Heart left ventricle (tissue), 16 donors: ENCODE measurements around the gene IL4R. TPM values are rescaled to one million over a fixed set of nuclear protein-coding genes. Genes with fewer than 3 reads are reported as not detected.

Source experiments
- ATAC-seq, 4 donors: fragments of 200-7000 bp; cut with Tn5 transposase; one replicate each; pipeline ENCODE4 v1.9.1; 2020 to 2022; ENCODE audit warnings: moderate library complexity in 4 of 4, mild to moderate bottlenecking in 3 of 4, moderate number of reproducible peaks in 1 of 4
- DNase-seq, 5 donors: peaks; one replicate each; pipeline ENCODE4 v3.0.0-alpha.2; 2020
- H3K27ac ChIP-seq, 12 donors: fragments of 200-600 bp; sonication (generic) in 4 of 12; one replicate each; pipeline versions ENCODE4 v1.5.0 to v1.8.0; 2016 to 2022; ENCODE audit warnings: mild to moderate bottlenecking in 2 of 12
- H3K27me3 ChIP-seq, 9 donors: fragments of 200-600 bp; sonication (generic) in 2 of 9; one replicate each; pipeline versions ENCODE4 v1.5.1 to v1.8.0; 2016 to 2022; ENCODE audit warnings: mild to moderate bottlenecking in 3 of 9
- H3K36me3 ChIP-seq, 9 donors: fragments of 200-600 bp; sonication (generic) in 2 of 9; one replicate each; pipeline versions ENCODE4 v1.5.0 to v1.8.0; 2018 to 2022; ENCODE audit warnings: mild to moderate bottlenecking in 2 of 9
- H3K4me1 ChIP-seq, 12 donors: fragments of 200-600 bp; sonication (generic) in 4 of 12; one replicate each; pipeline versions ENCODE4 v1.5.0 to v1.8.0; 2016 to 2022; ENCODE audit warnings: mild to moderate bottlenecking in 3 of 12
- H3K4me3 ChIP-seq, 12 donors: fragments of 200-600 bp; sonication (generic) in 4 of 12; one replicate each; pipeline versions ENCODE4 v1.5.0 to v1.8.0; 2017 to 2022; ENCODE audit warnings: mild to moderate bottlenecking in 9 of 12, moderate library complexity in 4 of 12
- H3K9me3 ChIP-seq, 12 donors: fragments of 200-600 bp; sonication (generic) in 4 of 12; one replicate each; pipeline versions ENCODE4 v1.5.0 to v1.8.0; 2016 to 2022; ENCODE audit warnings: mild to moderate bottlenecking in 1 of 12
- POLR2A ChIP-seq, 2 donors: fragments of 450-650 bp; IDR thresholded peaks; one replicate each; pipeline ENCODE4 v1.6.1; 2017; ENCODE audit warnings: antibody characterized with exemption in 2 of 2, mild to moderate bottlenecking in 2 of 2, moderate library complexity in 2 of 2
- WGBS, 4 donors: extraction: QIAGEN DNeasy Blood & Tissue Kit in 2 of 4; methylation state at CpG; one replicate each; pipeline versions ENCODE4 v1.1.5 to v1.1.7; 2013 to 2018; 5-methylcytosine and 5-hydroxymethylcytosine counted together
- intact Hi-C, 10 donors: fragments of 100-400 bp; cut with DNase I; formaldehyde crosslinking; loops; one replicate each; pipeline versions ENCODE4 v1.11.1 to v1.14.2; 2022
- polyA plus RNA-seq, 2 donors: library from polyadenylated mRNA; stranded (reverse); fragments of 200-250 nt; gene quantifications; one replicate each; pipeline ENCODE4 v1.2.3, GENCODE V29; 2013
- total RNA-seq, 9 donors: library from RNA; depleted of rRNA in 2 of 9; stranded (reverse); fragments of >200 nt in 2 of 9; fragmentation: NEBNext Ultra II Directional in 3 of 9; extraction: Animal tissue kit (Norgen Biotek cat#: 25700) in 3 of 9; gene quantifications; one replicate each; pipeline versions ENCODE4 v1.1.0 to v1.2.4, GENCODE V29; 2016 to 2023
- TF ChIP-seq, protein P1 (sequence below), 12 donors: fragments of 200-600 bp; sonication (generic) in 4 of 12; IDR thresholded peaks; one replicate each; pipeline versions ENCODE4 v1.5.0 to v1.8.0; 2018 to 2022; ENCODE audit warnings: antibody characterized with exemption in 12 of 12, mild to moderate bottlenecking in 5 of 12
- donor health status: ischemic (EF 13 %, LVEDD 7.1; RV severe dilation, severe dysfunction).
- donor health status: healthy with polysubstance abuse.
- donor health status: DM: no; HTN: yes; CAD: no.
- donor health status: DM: no; HTN: no; CAD: no.
- donor health status: ischemic (EF 25% LVEDD 6.9; RV normal size, moderate dysfunction).
- donor health status: ischemic (EF 25% LVEDD 5.7; RV mildly dilated, moderate dysfunction).
- donor health status: healthy.
- donor health status: DM: yes; HTN: yes; CAD: no.
- donor health status: ischemic (EF 35%, LVEDD 5.7; RV mildly dilated, moderate dysfunction).
- donor health status: nonischemic (EF 11% LVEDD 7.7; RV severe dilation, severe dysfunction).
- donor health status: DM: yes; HTN: yes; CAD: no.
- donor health status: PGD.
- donor health status: ischemic (EF 29% LVEDD 5.4; RV normal size, mild dysfunction).
- donor health status: nonischemic (EF 23%, LVEDD 6.1; RV moderate dilation, normal function).

IL4R gene
- total and polyA plus RNA-seq, 11 donors, result 5.8 to 47.4 (median 8.2) TPM

DNA sequence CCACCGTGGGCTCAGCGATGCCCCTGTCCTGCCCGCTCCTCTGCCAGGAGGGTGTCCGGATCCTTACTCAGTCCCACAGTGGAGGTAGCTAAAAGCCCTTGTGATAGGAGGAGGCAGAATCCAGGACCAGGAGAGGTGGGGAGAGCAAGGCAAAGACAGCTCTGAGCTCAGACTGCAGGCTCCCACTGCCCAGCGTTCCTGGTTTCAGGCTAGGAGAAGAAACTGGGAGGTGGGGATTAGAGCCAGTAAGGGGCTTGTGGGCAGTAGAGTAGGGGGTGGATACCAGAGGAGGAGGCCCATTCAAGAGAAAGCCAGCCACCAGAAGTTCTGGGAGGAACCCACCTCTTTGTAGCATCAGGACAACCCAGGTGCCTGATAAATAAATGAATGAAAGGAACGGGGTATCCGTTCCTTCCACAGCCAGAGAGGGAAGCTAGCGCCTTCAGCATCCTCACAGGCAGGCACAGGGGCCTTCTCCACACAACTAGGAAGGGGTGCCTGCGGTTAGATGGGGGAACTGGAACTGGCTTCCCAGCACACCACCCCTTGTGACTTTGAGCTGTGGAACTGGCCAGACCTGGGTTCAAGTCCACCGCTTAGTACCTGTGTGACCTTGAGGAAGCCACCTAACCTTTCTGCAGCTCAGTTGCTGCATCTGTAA, 90.5 kb downstream of the IL4R start:
- Histone ChIP-seq H3K36me3 (no peaks in the 10 kb centered on the region), H3K4me1 (peaks cover 0 to 81% (median 11%) of the 10 kb centered on the region in 12 donors), H3K4me3 (peak overlapping the region in 1 of 12 donors; percentile 61), H3K9me3 (no peaks in the 10 kb centered on the region), H3K27me3 (peaks cover 0 to 23% (median 2%) of the 10 kb centered on the region in 9 donors), H3K27ac (peak overlapping the region in 1 of 12 donors; percentile 71)
- ATAC-seq, result no peak
- no peak for TF ChIP-seq POLR2A (IDR thresholded peaks at IDR 0.05)
- TF ChIP-seq, protein P1, sequence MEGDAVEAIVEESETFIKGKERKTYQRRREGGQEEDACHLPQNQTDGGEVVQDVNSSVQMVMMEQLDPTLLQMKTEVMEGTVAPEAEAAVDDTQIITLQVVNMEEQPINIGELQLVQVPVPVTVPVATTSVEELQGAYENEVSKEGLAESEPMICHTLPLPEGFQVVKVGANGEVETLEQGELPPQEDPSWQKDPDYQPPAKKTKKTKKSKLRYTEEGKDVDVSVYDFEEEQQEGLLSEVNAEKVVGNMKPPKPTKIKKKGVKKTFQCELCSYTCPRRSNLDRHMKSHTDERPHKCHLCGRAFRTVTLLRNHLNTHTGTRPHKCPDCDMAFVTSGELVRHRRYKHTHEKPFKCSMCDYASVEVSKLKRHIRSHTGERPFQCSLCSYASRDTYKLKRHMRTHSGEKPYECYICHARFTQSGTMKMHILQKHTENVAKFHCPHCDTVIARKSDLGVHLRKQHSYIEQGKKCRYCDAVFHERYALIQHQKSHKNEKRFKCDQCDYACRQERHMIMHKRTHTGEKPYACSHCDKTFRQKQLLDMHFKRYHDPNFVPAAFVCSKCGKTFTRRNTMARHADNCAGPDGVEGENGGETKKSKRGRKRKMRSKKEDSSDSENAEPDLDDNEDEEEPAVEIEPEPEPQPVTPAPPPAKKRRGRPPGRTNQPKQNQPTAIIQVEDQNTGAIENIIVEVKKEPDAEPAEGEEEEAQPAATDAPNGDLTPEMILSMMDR (IDR thresholded peaks at IDR 0.05), result no peak
- intact Hi-C loops, result no loop called here
- 86 to 90% (median 88%) methylated on average over 10 of the region's 10 CpGs for WGBS, 4 donors
- no peak for DNase-seq

DNA sequence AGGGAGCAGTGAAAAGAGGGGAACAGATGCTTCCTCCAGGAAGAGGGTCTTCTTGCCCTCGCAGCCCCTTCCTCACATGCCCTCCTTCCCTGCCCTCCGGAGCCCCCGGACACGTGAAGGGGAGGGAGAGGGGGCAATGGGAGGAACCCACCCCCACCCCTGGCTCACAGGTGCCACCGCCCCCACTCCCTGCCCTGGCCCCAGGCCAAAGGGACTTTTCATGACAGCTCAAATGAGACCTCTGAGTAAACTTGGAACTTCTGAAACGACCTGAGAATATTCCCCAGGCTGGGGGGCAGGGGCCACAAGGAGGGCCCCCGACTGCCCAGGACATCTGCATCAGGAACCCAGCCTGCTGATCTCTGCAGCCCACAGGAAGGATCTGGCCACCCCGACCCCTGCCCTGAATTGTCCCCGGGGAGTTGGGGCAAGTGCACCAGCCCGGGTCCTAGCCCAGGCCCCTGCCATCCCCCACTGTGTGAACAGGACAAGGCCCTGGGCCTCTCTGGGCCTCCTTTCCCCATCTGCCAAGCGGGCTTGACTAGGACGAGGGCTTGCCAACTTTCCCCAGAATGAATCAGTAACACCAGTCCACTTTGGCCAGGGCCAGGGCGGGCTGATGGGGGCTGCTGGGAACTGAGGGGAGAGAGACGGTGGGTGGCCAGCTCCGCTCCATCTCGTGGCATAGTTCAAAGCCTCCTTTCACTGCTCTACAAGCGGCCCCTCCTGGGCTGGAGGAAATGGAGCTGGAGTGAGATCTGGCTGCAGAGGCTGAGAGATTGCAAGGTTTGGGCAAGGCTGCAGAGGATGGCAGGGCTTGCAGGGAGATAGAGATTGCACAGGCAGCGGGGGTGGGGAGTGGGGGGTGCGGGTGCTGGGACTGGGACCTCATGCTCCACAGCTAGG, 92.0 kb downstream of the IL4R start:
- H3K27me3 ChIP-seq, result peaks cover 0 to 23% (median 2%) of the 10 kb centered on the region in 9 donors
- TF ChIP-seq, protein P1 (IDR thresholded peaks at IDR 0.05), result no peak
- TF ChIP-seq POLR2A (IDR thresholded peaks at IDR 0.05), result no peak

DNA sequence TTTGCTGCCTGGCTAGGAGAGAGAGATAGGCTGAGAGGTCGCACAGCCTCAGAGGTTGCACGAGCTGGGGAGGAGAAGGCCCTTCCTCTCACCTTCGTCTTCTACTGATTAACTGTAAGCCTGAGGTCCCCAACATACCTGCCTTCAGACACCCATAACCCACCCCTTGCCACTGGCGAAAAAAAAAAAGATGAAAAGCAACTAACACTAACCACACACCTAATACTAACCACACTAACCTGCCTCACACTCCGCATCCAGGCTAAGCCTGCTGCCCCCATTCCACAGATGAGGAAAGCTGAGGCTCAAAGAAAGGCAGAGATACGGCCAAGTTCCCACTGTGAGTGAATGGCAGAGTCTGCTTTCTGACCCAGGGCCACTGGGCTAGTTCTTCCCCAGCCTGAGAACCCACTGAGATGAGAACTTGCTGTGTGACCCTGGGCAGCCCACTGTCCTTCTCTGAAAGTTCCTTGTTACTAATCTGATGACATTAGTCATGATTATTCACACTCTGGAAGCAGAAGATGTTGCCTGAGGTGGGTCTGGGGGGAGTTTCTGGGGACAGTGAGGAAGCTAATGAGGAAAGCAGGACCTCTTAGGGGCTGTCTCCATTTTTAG, 92.8 kb downstream of the IL4R start:
- peaks cover 0 to 23% (median 2%) of the 10 kb centered on the region in 9 donors for H3K27me3 ChIP-seq
- 59 to 79% (median 74%) methylated on average over 6 of the region's 6 CpGs for WGBS, 4 donors
- intact Hi-C loops, result no loop called here

More for the DNA sequence above, 92.0 kb downstream of the IL4R start:
- DNase-seq (no peak), ATAC-seq (no peak)
- peaks cover 0 to 7% (median 0%) of the 10 kb centered on the region in 12 donors for H3K9me3 ChIP-seq
- intact Hi-C loops, result no loop called here
- no peaks in the 10 kb centered on the region for H3K36me3 ChIP-seq
- H3K27ac ChIP-seq, result peak overlapping the region in 1 of 12 donors; percentile 55
- peaks cover 0 to 74% (median 11%) of the 10 kb centered on the region in 12 donors for H3K4me1 ChIP-seq
- peak overlapping the region in 1 of 12 donors; percentile 61 for H3K4me3 ChIP-seq
- 56 to 62% (median 59%) methylated on average over 8 to 19 of the region's 19 CpGs for WGBS, 4 donors

More for the DNA sequence above, 92.8 kb downstream of the IL4R start:
- peak overlapping the region in 1 of 12 donors; percentile 61 for H3K4me3 ChIP-seq
- peak overlapping the region in 1 of 12 donors; percentile 55 for H3K27ac ChIP-seq
- no peaks in the 10 kb centered on the region for H3K36me3 ChIP-seq
- no peak for DNase-seq
- H3K4me1 ChIP-seq, result peaks cover 0 to 70% (median 10%) of the 10 kb centered on the region in 12 donors
- ATAC-seq, result no peak
- peaks cover 0 to 7% (median 0%) of the 10 kb centered on the region in 12 donors for H3K9me3 ChIP-seq
- TF ChIP-seq, protein P1 (IDR thresholded peaks at IDR 0.05), result no peak
- TF ChIP-seq POLR2A (IDR thresholded peaks at IDR 0.05), result no peak
